Measurements from ENCODE around the gene MARVELD2. TPM values are rescaled to one million over a fixed set of nuclear protein-coding genes. Genes with fewer than 3 reads are reported as not detected.
"Not testable (repeated sequence)": the region's sequence is repeated elsewhere in the genome, so short reads cannot be mapped to it uniquely, and the experiment has no call there.

The MARVELD2 gene
- 10 to 100 TPM; 24.1 to 29.0 (median 27.0) TPM for polyA plus RNA-seq (ENCODE audit: insufficient read length in 4 of 4)

- DNase-seq (ENCODE audit: low read depth in 4 of 4, low spot score in 2 of 4), result peak in 3 of 4 donors; percentile 57 to 73 (median 63)
Observed at GRCh38 chr5:69414885-69415583, at the start of gene MARVELD2. Gene MARVELD2 (plus strand): TSS chr5:69415116. CDS start chr5:69419386, 4,270 bp downstream.

GRCh38 chr5:69367697-69368279 is 47.1 kb upstream of the MARVELD2 start:
- no peak for DNase-seq (ENCODE audit: low read depth in 4 of 4, low spot score in 2 of 4)

- DNase-seq (ENCODE audit: low read depth in 4 of 4, low spot score in 2 of 4), result peak; percentile 38 to 50 (median 40)
Observed at GRCh38 chr5:69368458-69369339, 46.2 kb upstream of the MARVELD2 start.

GRCh38 chr5:69369340-69370121 is 45.4 kb upstream of the MARVELD2 start, which contains the start of the genes AK6, RAD17 and TAF9:
Gene AK6 (minus strand): TSS chr5:69369520. CDS start chr5:69369490, 30 bp downstream.
Gene RAD17 (plus strand): TSS chr5:69369818. CDS start chr5:69372209, 2,391 bp downstream.
Gene TAF9 (minus strand): TSS chr5:69369520. CDS start chr5:69365737, 3,783 bp downstream.
- DNase-seq (ENCODE audit: low read depth in 4 of 4, low spot score in 2 of 4), result peak; percentile 89 to 95 (median 92)

- not testable (repeated sequence) for DNase-seq (ENCODE audit: low read depth in 4 of 4, low spot score in 2 of 4)
Observed at GRCh38 chr5:69370335-69370734, 44.6 kb upstream of the MARVELD2 start.

GRCh38 chr5:69372394-69372793 is 42.5 kb upstream of the MARVELD2 start:
- DNase-seq (ENCODE audit: low read depth in 4 of 4, low spot score in 2 of 4), result no peak

- DNase-seq (ENCODE audit: low read depth in 4 of 4, low spot score in 2 of 4), result no peak
Observed at GRCh38 chr5:69374911-69375446, 39.9 kb upstream of the MARVELD2 start.

- DNase-seq (ENCODE audit: low read depth in 4 of 4, low spot score in 2 of 4), result no peak
Observed at GRCh38 chr5:69378376-69378775, 36.5 kb upstream of the MARVELD2 start.

GRCh38 chr5:69404659-69405330 is 10.1 kb upstream of the MARVELD2 start:
- DNase-seq (ENCODE audit: low read depth in 4 of 4, low spot score in 2 of 4), result no peak

GRCh38 chr5:69415584-69415958 is 655 bp downstream of the MARVELD2 start:
- DNase-seq (ENCODE audit: low read depth in 4 of 4, low spot score in 2 of 4), result peak in 3 of 4 donors; percentile 20 to 24 (median 23)

GRCh38 chr5:69416180-69416579 is 1.3 kb downstream of the MARVELD2 start:
- no peak for DNase-seq (ENCODE audit: low read depth in 4 of 4, low spot score in 2 of 4)

GRCh38 chr5:69416699-69417098 is 1.8 kb downstream of the MARVELD2 start:
- no peak for DNase-seq (ENCODE audit: low read depth in 4 of 4, low spot score in 2 of 4)

- no peak for DNase-seq (ENCODE audit: low read depth in 4 of 4, low spot score in 2 of 4)
Observed at GRCh38 chr5:69418554-69418953, 3.6 kb downstream of the MARVELD2 start.

GRCh38 chr5:69431424-69432303 is 16.7 kb downstream of the MARVELD2 start:
- no peak for DNase-seq (ENCODE audit: low read depth in 4 of 4, low spot score in 2 of 4)

- no peak for DNase-seq (ENCODE audit: low read depth in 4 of 4, low spot score in 2 of 4)
Observed at GRCh38 chr5:69432412-69433206, 17.7 kb downstream of the MARVELD2 start.

GRCh38 chr5:69435276-69435884 is 20.5 kb downstream of the MARVELD2 start:
- not testable (repeated sequence) for DNase-seq (ENCODE audit: low read depth in 4 of 4, low spot score in 2 of 4)
